Measurements from ENCODE around the gene AHRR. TPM values are rescaled to one million over a fixed set of nuclear protein-coding genes. Genes with fewer than 3 reads are reported as not detected.

AHRR gene
- total and polyA plus RNA-seq, 2 of the 4 experiments (the other 2 are of a cell fraction): 15.6 to 37.1 TPM

- ATAC-seq (ENCODE audit: low read depth): no peak
- DNase-seq: no peak
- in situ Hi-C loops (cut with MboI; ENCODE audit: low sequenced_read_pairs): no loop called here
Observed at GRCh38 chr5:398475-399295, 77.2 kb downstream of the AHRR start.

More at GRCh38 chr5:398475-399295, 77.2 kb downstream of the AHRR start:
- peaks cover 32 to 62% of the 10 kb centered on the region in 2 experiments for H3K79me1 ChIP-seq (ENCODE audit: low read depth in 1 of 2, low read length in 2 of 2)
- dilution Hi-C loops (cut with HindIII; ENCODE audit: low sequenced_read_pairs, unreplicated experiment): no loop called here
- H2BK5ac ChIP-seq (ENCODE audit: low read depth, low read length, poor library complexity, severe bottlenecking): peak overlapping the region; percentile 100
- no peaks in the 10 kb centered on the region; the same call in 1 of the 2 replicates for H4K20me1 ChIP-seq (ENCODE audit: insufficient read depth, low read length)
- H3K14ac ChIP-seq (replicated peaks; ENCODE audit: low read depth, low read length): peak overlapping the region; percentile 95
- peak overlapping the region; percentile 99; the same call in 2 of the 3 replicates for H2BK15ac ChIP-seq (ENCODE audit: low read depth, low read length)
- H3K18ac ChIP-seq (ENCODE audit: low read depth, low read length): peak overlapping the region; percentile 96
- H2BK120ac ChIP-seq (ENCODE audit: low read depth, low read length): peak overlapping the region; percentile 99
- peak overlapping the region; percentile 99 for H4K8ac ChIP-seq (ENCODE audit: low read depth in 2 of 2, low read length in 2 of 2)
- peaks cover 29% of the 10 kb centered on the region for H3K9me1 ChIP-seq (ENCODE audit: insufficient read depth, low read length)
- peaks cover 50% of the 10 kb centered on the region for H3K4me1 ChIP-seq (ENCODE audit: control insufficient read depth, insufficient read depth, low read length)
- intact Hi-C loops (cut with micrococcal nuclease): no loop called here
- 93% methylated on average over 12 of the region's 35 CpGs; no CpG with 5 or more reads in 1 of the 2 experiments for WGBS, 2 experiments (ENCODE audit: extremely low coverage in 2 of 2, insufficient read length in 1 of 2)
- peak overlapping the region; percentile 98 for H3K56ac ChIP-seq (ENCODE audit: extremely low read depth, insufficient read depth, low read length)
- H2AK5ac ChIP-seq (ENCODE audit: low read depth, low read length): peak overlapping the region; percentile 100
- peak overlapping the region; percentile 84 for H3K9ac ChIP-seq (ENCODE audit: low read depth, low read length)
- H2AK9ac ChIP-seq (replicated peaks; ENCODE audit: low read depth, low read length, poor library complexity): peak overlapping the region; percentile 96
- peak overlapping the region; percentile 91 for H3K23ac ChIP-seq (ENCODE audit: low read depth, low read length)
- H3K27me3 ChIP-seq (ENCODE audit: control insufficient read depth, insufficient read depth, low read length): no peaks in the 10 kb centered on the region
- H2AFZ ChIP-seq (replicated peaks; ENCODE audit: low read length, poor library complexity): peak overlapping the region; percentile 55
- H3K36me3 ChIP-seq (ENCODE audit: control insufficient read depth, insufficient read depth, low read length): peaks cover 11% of the 10 kb centered on the region
- ChIA-PET POLR2A (ENCODE audit: unreplicated experiment) (no interaction called here), CTCF (no interaction called here)
- H3K27ac ChIP-seq (ENCODE audit: insufficient read depth, low read length): peak overlapping the region; percentile 99
- H4K91ac ChIP-seq (ENCODE audit: insufficient read depth, low read depth, low read length): peak overlapping the region; percentile 100
- H2BK20ac ChIP-seq (ENCODE audit: low read depth, low read length): peak overlapping the region; percentile 93
- peak overlapping the region; percentile 99 for H3K4ac ChIP-seq (ENCODE audit: low read depth, low read length)
- peak overlapping the region; percentile 98 for H4K5ac ChIP-seq (ENCODE audit: low read depth, low read length)
- no peak overlapping the region for H3K4me2 ChIP-seq (ENCODE audit: low read depth, low read length)
- H3K9me3 ChIP-seq (ENCODE audit: control insufficient read depth, insufficient read depth, low read length): no peaks in the 10 kb centered on the region
- no peak overlapping the region for H3K4me3 ChIP-seq (ENCODE audit: insufficient read depth, low read depth, low read length)
- TF ChIP-seq RCOR1 (IDR thresholded peaks at IDR 0.05; ENCODE audit: insufficient replicate concordance, low read length) (no peak), BHLHE40 (IDR thresholded peaks at IDR 0.05; ENCODE audit: low read depth, low read length) (no peak), CHD1 (IDR thresholded peaks at IDR 0.05; ENCODE audit: low read depth, low read length) (no peak)
- TF ChIP-seq, protein P1, sequence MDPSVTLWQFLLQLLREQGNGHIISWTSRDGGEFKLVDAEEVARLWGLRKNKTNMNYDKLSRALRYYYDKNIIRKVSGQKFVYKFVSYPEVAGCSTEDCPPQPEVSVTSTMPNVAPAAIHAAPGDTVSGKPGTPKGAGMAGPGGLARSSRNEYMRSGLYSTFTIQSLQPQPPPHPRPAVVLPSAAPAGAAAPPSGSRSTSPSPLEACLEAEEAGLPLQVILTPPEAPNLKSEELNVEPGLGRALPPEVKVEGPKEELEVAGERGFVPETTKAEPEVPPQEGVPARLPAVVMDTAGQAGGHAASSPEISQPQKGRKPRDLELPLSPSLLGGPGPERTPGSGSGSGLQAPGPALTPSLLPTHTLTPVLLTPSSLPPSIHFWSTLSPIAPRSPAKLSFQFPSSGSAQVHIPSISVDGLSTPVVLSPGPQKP (IDR thresholded peaks at IDR 0.05; ENCODE audit: borderline replicate concordance, low read depth, low read length): no peak
- BruUV-seq (replicated peaks): no TSS peak
